ENCODE results near the gene BRIX1. TPM values are rescaled to one million over a fixed set of nuclear protein-coding genes. Genes with fewer than 3 reads are reported as not detected.

Gene BRIX1
- polyA plus RNA-seq, 1 donor, result 34.2 TPM

GRCh38 chr5:34928267-34928666 lies 12.8 kb downstream of the BRIX1 start:
- H3K27ac ChIP-seq (ENCODE audit: low read length), result no peak overlapping the region
- no peak overlapping the region for H3K4me3 ChIP-seq (ENCODE audit: low read length)

GRCh38 chr5:34929134-34929719 lies 13.7 kb downstream of the BRIX1 start, which contains the start of gene DNAJC21:
TSS of gene DNAJC21 (plus strand) at chr5:34929559. CDS start at chr5:34929820, 261 bp downstream.
- H3K27ac ChIP-seq (ENCODE audit: low read length), result peak within 1 kb of the TSS; percentile 95
- H3K9me3 ChIP-seq (ENCODE audit: control insufficient read depth, low read depth, low read length), result no peaks in the 10 kb centered on the region
- H3K27me3 ChIP-seq (ENCODE audit: control insufficient read depth, insufficient read depth, low read length), result no peaks in the 10 kb centered on the region
- peak within 1 kb of the TSS; percentile 83 for H3K4me3 ChIP-seq (ENCODE audit: low read length)
- H3K36me3 ChIP-seq (ENCODE audit: control insufficient read depth, insufficient read depth, low read length), result peaks cover 20% of the 10 kb centered on the region
- DNase-seq, result peak; percentile 98 to 99
- peaks cover 9% of the 10 kb centered on the region for H3K4me1 ChIP-seq (ENCODE audit: control insufficient read depth, insufficient read depth, low read length)
- WGBS (ENCODE audit: insufficient coverage, low lambda C conversion rate), result 0% methylated on average over 2 of the region's 63 CpGs

More at GRCh38 chr5:34928267-34928666, 12.8 kb downstream of the BRIX1 start:
- H3K36me3 ChIP-seq (ENCODE audit: control insufficient read depth, insufficient read depth, low read length), result peaks cover 23% of the 10 kb centered on the region
- H3K9me3 ChIP-seq (ENCODE audit: control insufficient read depth, low read depth, low read length), result no peaks in the 10 kb centered on the region
- peaks cover 9% of the 10 kb centered on the region for H3K4me1 ChIP-seq (ENCODE audit: control insufficient read depth, insufficient read depth, low read length)
- DNase-seq, result no peak
- no CpG with 5 or more reads among the region's 5 CpGs for WGBS (ENCODE audit: insufficient coverage, low lambda C conversion rate)
- no peaks in the 10 kb centered on the region for H3K27me3 ChIP-seq (ENCODE audit: control insufficient read depth, insufficient read depth, low read length)

- H3K27me3 ChIP-seq (ENCODE audit: control insufficient read depth, insufficient read depth, low read length), result no peaks in the 10 kb centered on the region
- peak overlapping the region; percentile 95 for H3K27ac ChIP-seq (ENCODE audit: low read length)
- peaks cover 17% of the 10 kb centered on the region for H3K36me3 ChIP-seq (ENCODE audit: control insufficient read depth, insufficient read depth, low read length)
- peaks cover 9% of the 10 kb centered on the region for H3K4me1 ChIP-seq (ENCODE audit: control insufficient read depth, insufficient read depth, low read length)
- peak overlapping the region; percentile 83 for H3K4me3 ChIP-seq (ENCODE audit: low read length)
- peak; percentile 84 to 92 for DNase-seq
- H3K9me3 ChIP-seq (ENCODE audit: control insufficient read depth, low read depth, low read length), result no peaks in the 10 kb centered on the region
- WGBS (ENCODE audit: insufficient coverage, low lambda C conversion rate), result 0% methylated on average over 2 of the region's 70 CpGs
Observed at GRCh38 chr5:34929720-34930461, 14.4 kb downstream of the BRIX1 start.

GRCh38 chr5:34930462-34930844 lies 14.9 kb downstream of the BRIX1 start:
- peak overlapping the region; percentile 83 for H3K4me3 ChIP-seq (ENCODE audit: low read length)
- H3K9me3 ChIP-seq (ENCODE audit: control insufficient read depth, low read depth, low read length), result no peaks in the 10 kb centered on the region
- DNase-seq, result no peak
- peaks cover 13% of the 10 kb centered on the region for H3K36me3 ChIP-seq (ENCODE audit: control insufficient read depth, insufficient read depth, low read length)
- WGBS (ENCODE audit: insufficient coverage, low lambda C conversion rate), result no CpG with 5 or more reads among the region's 3 CpGs
- H3K27me3 ChIP-seq (ENCODE audit: control insufficient read depth, insufficient read depth, low read length), result no peaks in the 10 kb centered on the region
- H3K27ac ChIP-seq (ENCODE audit: low read length), result peak overlapping the region; percentile 95
- peaks cover 9% of the 10 kb centered on the region for H3K4me1 ChIP-seq (ENCODE audit: control insufficient read depth, insufficient read depth, low read length)

- peaks cover 11% of the 10 kb centered on the region for H3K36me3 ChIP-seq (ENCODE audit: control insufficient read depth, insufficient read depth, low read length)
- H3K9me3 ChIP-seq (ENCODE audit: control insufficient read depth, low read depth, low read length), result no peaks in the 10 kb centered on the region
- WGBS (ENCODE audit: insufficient coverage, low lambda C conversion rate), result 88% methylated on average over 3 of the region's 4 CpGs
- peaks cover 9% of the 10 kb centered on the region for H3K4me1 ChIP-seq (ENCODE audit: control insufficient read depth, insufficient read depth, low read length)
- no peaks in the 10 kb centered on the region for H3K27me3 ChIP-seq (ENCODE audit: control insufficient read depth, insufficient read depth, low read length)
- H3K4me3 ChIP-seq (ENCODE audit: low read length), result peak overlapping the region; percentile 83
- no peak for DNase-seq
- H3K27ac ChIP-seq (ENCODE audit: low read length), result peak overlapping the region; percentile 95
Observed at GRCh38 chr5:34930870-34931269, 15.4 kb downstream of the BRIX1 start.

GRCh38 chr5:34932947-34933346 lies 17.4 kb downstream of the BRIX1 start:
- H3K27me3 ChIP-seq (ENCODE audit: control insufficient read depth, insufficient read depth, low read length), result no peaks in the 10 kb centered on the region
- H3K4me1 ChIP-seq (ENCODE audit: control insufficient read depth, insufficient read depth, low read length), result peaks cover 9% of the 10 kb centered on the region
- WGBS (ENCODE audit: insufficient coverage, low lambda C conversion rate), result no CpG with 5 or more reads among the region's 2 CpGs
- no peak overlapping the region for H3K4me3 ChIP-seq (ENCODE audit: low read length)
- DNase-seq, result no peak
- no peak overlapping the region for H3K27ac ChIP-seq (ENCODE audit: low read length)
- H3K36me3 ChIP-seq (ENCODE audit: control insufficient read depth, insufficient read depth, low read length), result peaks cover 19% of the 10 kb centered on the region
- H3K9me3 ChIP-seq (ENCODE audit: control insufficient read depth, low read depth, low read length), result no peaks in the 10 kb centered on the region

GRCh38 chr5:34941936-34942335 lies 26.4 kb downstream of the BRIX1 start:
- no peaks in the 10 kb centered on the region for H3K9me3 ChIP-seq (ENCODE audit: control insufficient read depth, low read depth, low read length)
- no peak overlapping the region for H3K4me3 ChIP-seq (ENCODE audit: low read length)
- no peak overlapping the region for H3K27ac ChIP-seq (ENCODE audit: low read length)
- 100% methylated on average over 2 of the region's 3 CpGs for WGBS (ENCODE audit: insufficient coverage, low lambda C conversion rate)
- no peaks in the 10 kb centered on the region for H3K27me3 ChIP-seq (ENCODE audit: control insufficient read depth, insufficient read depth, low read length)
- H3K4me1 ChIP-seq (ENCODE audit: control insufficient read depth, insufficient read depth, low read length), result no peaks in the 10 kb centered on the region
- peaks cover 51% of the 10 kb centered on the region for H3K36me3 ChIP-seq (ENCODE audit: control insufficient read depth, insufficient read depth, low read length)
- DNase-seq, result no peak

GRCh38 chr5:34944044-34944443 lies 28.5 kb downstream of the BRIX1 start:
- Histone ChIP-seq H3K27ac (ENCODE audit: low read length) (no peak overlapping the region), H3K36me3 (ENCODE audit: control insufficient read depth, insufficient read depth, low read length) (peaks cover 40% of the 10 kb centered on the region), H3K4me1 (ENCODE audit: control insufficient read depth, insufficient read depth, low read length) (no peaks in the 10 kb centered on the region), H3K9me3 (ENCODE audit: control insufficient read depth, low read depth, low read length) (no peaks in the 10 kb centered on the region), H3K27me3 (ENCODE audit: control insufficient read depth, insufficient read depth, low read length) (no peaks in the 10 kb centered on the region), H3K4me3 (ENCODE audit: low read length) (no peak overlapping the region)
- DNase-seq, result no peak
- no CpG with 5 or more reads among the region's 2 CpGs for WGBS (ENCODE audit: insufficient coverage, low lambda C conversion rate)

GRCh38 chr5:34944460-34945047 lies 29.0 kb downstream of the BRIX1 start:
- no peak overlapping the region for H3K4me3 ChIP-seq (ENCODE audit: low read length)
- no peaks in the 10 kb centered on the region for H3K9me3 ChIP-seq (ENCODE audit: control insufficient read depth, low read depth, low read length)
- H3K36me3 ChIP-seq (ENCODE audit: control insufficient read depth, insufficient read depth, low read length), result peaks cover 40% of the 10 kb centered on the region
- H3K27me3 ChIP-seq (ENCODE audit: control insufficient read depth, insufficient read depth, low read length), result no peaks in the 10 kb centered on the region
- no peaks in the 10 kb centered on the region for H3K4me1 ChIP-seq (ENCODE audit: control insufficient read depth, insufficient read depth, low read length)
- WGBS (ENCODE audit: insufficient coverage, low lambda C conversion rate), result 94% methylated on average over 7 of the region's 11 CpGs
- no peak overlapping the region for H3K27ac ChIP-seq (ENCODE audit: low read length)
- no peak for DNase-seq

GRCh38 chr5:34957321-34957720 lies 41.8 kb downstream of the BRIX1 start:
- no peak for DNase-seq
- H3K27me3 ChIP-seq (ENCODE audit: control insufficient read depth, insufficient read depth, low read length), result no peaks in the 10 kb centered on the region
- H3K36me3 ChIP-seq (ENCODE audit: control insufficient read depth, insufficient read depth, low read length), result peaks cover 12% of the 10 kb centered on the region
- no peaks in the 10 kb centered on the region for H3K9me3 ChIP-seq (ENCODE audit: control insufficient read depth, low read depth, low read length)
- no peak overlapping the region for H3K4me3 ChIP-seq (ENCODE audit: low read length)
- H3K4me1 ChIP-seq (ENCODE audit: control insufficient read depth, insufficient read depth, low read length), result no peaks in the 10 kb centered on the region
- WGBS (ENCODE audit: insufficient coverage, low lambda C conversion rate), result 100% methylated on average over 1 of the region's 1 CpG
- no peak overlapping the region for H3K27ac ChIP-seq (ENCODE audit: low read length)
